GM21447 (cell line): ENCODE results near the gene PAM.
"Not testable (repeated sequence)": the region's sequence is repeated elsewhere in the genome, so short reads cannot be mapped to it uniquely, and the experiment has no call there.

Experiments
- ATAC-seq: cut with Tn5 transposase; IDR thresholded peaks from one replicate; pipeline ENCODE4 v1.9.1; 2021; ENCODE audit not compliant: unreplicated experiment

Gene PAM

DNA sequence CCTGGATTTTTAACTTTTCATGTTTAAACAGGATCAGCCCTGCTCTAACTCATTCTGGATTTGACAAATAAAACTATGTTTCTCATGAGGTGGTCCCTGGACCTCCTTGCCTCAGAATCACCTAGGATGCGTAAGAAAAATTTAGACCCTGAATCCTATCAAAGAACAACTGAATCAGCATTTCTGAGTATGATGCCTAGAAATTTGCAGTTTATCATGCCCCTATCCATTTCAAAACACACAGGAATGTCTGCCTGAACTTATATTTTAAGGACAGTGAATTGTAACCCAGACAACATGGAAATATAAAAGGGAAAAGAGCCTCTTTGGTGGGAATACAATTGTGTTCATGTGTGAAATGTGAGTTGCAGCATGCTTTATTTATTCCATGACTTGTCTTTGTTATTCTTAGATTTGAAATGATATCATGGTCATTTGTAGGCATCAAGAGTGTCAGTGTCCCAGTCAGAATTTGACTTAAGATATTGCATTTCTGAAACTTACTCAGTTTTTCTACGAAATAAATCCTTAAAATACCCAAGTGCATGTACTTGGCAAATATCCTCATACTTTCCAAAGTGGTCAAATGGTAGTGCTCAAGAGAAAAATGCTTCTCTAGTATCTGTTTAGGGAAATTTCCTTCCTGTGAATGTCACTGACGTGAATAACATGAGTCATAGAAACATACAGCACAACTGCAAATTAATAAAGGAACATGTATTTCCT is 220.5 kb downstream of the PAM start:
- ATAC-seq, result no peak

DNA sequence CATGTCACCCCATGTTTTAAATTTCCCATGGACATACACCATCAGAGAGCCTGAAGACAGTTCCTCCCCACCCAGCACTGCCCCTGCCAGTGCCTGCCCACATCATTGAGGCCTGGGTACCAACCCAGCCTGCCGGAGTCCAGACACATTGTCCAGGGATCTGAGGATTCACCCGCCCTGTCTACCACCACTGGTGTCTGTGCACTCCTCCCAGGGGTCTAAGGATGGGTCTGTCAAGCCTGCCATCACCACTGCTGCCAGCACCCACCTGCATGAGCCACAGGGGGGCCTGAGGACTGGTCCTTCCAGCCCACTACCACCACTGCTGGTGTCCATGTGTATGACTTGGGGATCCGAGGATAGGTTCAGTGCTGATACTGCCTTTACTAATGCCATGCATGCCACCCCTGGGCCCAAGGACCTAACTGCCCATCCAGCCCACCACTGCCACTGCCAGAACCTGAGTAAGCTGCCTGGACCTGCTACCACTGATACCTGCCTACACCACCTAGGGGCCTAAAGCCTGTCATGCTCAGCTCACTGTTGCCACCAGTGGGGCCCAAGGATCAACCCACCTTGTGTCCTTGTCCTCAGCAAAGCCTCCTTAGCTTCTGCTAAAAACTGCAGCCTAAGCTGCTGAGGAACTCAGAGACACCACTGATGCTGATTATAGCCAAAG is 227.0 kb downstream of the PAM start:
- no peak for ATAC-seq

DNA sequence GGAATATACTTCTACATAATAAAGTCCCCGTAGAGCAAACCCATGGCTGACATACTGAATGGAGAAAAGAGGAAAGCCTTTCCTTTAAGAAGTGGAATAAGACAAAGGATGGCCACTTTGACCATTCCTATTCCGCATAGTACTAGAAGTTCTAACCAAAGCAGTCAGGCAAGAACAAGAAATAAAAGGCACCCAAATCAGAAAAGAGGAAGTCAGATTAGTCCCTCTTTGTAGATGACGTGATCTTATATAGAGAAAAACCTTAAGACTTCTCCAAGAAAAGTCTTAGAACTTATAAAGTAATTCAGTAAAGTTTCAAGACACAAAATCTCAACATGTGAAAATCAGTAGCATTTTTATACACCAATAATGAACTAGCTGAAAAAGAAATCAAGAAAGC is 231.0 kb downstream of the PAM start:
- ATAC-seq, result no peak

GRCh38 chr5:102988459-102988858 is 233.4 kb downstream of the PAM start:
- no peak for ATAC-seq

DNA sequence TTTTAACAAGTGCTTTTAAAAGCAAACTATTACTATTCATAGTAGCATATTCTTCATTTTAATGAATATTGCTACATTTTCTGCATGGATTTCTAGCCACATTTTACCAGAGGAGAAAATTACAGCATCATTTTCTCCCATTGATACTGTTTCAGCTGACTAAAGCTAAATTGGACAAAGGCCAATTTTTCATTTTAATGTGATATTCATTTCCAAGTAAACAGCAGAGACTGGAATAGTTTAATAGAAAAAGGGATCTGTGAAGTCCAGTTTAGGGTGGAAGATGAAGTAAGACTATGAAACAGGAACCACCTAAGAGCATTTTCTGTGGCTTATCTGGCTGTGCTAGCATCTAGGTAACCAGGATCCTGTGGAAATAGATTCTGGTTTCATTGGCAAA is 236.7 kb downstream of the PAM start:
- ATAC-seq, result no peak

GRCh38 chr5:102996011-102996575 is 241.0 kb downstream of the PAM start:
- ATAC-seq, result no peak

DNA sequence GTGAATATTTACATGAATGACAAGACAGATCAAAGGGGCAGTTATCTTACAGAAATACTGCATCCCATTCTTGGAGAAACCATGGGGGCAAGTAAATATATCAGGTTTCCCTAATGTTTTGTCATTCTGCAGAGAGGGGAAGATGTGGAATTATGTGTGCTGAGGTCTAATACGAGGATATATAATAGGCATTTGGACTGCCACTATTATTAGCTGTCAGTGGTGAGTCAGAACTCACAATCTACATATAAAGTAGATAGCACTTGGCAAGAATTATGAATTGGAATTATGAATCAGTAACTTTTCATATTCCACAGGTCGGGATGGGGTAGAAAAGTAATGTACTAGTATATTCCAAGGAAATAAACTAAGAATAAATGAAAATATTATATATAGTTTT is 243.1 kb downstream of the PAM start:
- ATAC-seq, result no peak

DNA sequence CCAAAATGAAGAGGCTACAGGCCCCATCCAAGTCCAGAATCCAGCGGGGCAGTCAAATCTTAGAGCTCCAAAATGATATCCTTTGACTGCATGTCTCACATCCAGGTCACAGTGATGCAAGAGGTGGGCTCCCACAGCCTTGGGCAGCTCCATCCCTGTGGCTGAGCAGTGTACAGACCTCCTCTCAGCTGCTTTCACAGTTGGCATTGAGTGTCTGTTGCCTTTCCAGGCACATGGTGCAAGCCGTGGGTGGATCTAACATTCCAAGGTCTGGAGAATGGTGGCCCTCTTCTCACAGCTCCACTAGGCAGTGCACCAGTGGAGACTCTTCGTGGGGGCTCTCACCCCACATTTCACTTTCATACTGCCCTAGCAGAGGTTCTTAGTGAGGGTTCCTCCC is 244.1 kb downstream of the PAM start:
- ATAC-seq, result no peak

DNA sequence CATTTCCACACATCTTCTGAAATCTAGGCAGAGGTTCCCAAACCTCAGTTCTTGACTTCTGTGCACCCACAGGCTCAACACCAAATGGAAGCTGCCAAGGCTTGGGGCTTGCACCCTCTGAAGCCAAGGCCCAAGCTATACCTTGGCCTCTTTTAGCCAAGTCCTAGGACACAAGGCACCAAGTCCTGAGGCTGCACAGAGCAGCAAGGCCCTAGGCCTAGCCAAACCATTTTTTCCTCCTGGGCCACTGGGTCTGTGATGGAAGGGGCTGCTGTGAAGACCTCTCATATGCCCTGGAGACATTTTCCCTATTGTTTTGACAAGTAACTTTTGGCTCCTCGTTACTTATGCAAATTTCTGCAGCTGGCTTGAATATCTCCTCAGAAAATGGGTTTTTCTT is 244.5 kb downstream of the PAM start:
- not testable (repeated sequence) for ATAC-seq

- ATAC-seq, result no peak
Measured at GRCh38 chr5:103000089-103000488, 245.0 kb downstream of the PAM start.

DNA sequence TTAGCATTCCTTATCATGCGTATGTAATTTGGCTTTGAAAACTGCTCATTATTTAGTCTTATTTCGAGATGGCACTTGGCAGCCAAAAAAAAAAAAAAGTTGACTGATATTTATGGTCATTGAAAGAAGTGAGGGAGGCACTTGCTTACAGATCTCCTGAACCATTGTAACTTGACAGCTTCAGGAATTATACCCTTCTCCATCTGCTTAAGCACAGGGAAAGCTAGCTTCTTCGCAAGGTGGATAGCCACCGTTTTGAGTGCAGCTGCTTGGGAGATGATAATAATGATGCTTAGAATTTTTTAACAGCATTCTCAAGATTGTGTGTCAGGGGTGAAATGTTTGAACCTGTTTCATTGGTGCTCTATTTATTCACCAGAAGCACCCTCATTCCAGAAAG is 248.8 kb downstream of the PAM start:
- no peak for ATAC-seq

GRCh38 chr5:103005276-103005675 is 250.2 kb downstream of the PAM start:
- ATAC-seq, result no peak

GRCh38 chr5:103006921-103007320 is 251.8 kb downstream of the PAM start:
- no peak for ATAC-seq

- no peak for ATAC-seq
Measured at GRCh38 chr5:103010168-103010567, 255.1 kb downstream of the PAM start.

GRCh38 chr5:103013933-103014552 is 258.9 kb downstream of the PAM start:
- ATAC-seq, result no peak

DNA sequence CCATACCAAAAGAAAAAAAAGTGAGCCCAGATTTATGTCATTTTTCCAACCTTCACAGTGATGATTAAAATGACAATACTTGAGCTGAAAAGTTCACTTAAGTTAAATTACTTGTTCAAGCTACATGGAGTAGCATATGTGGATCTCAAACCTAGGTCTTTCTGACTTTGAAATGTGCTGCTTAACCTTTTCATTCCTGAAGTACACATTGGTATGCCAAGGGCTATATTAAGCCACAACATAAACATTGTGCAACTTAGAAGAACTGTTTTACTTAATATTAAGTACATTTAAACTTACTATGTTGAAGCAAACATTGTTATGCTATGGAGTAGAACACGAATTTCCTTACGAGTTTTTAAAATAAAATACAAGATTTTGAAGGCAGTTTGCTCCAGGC is 259.9 kb downstream of the PAM start:
- no peak for ATAC-seq

DNA sequence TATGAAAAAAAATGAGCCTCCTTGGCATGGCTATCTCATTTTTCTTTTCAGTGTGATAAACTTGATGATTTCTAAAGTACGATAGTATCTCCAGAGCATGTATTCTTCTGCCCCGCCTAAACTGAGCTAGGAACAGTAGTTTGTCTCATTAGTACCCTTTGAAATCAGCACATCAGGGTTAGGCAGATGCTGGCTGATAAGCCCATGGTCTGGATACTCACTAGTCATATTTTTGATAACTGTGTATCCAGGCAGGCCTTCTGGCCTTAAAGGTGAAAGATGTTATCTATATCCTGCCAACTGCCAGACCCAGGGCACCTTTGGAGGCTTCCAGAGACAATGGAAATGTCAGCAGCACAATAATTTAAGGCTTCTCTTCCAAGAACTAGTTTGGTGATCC is 261.1 kb downstream of the PAM start:
- no peak for ATAC-seq

DNA sequence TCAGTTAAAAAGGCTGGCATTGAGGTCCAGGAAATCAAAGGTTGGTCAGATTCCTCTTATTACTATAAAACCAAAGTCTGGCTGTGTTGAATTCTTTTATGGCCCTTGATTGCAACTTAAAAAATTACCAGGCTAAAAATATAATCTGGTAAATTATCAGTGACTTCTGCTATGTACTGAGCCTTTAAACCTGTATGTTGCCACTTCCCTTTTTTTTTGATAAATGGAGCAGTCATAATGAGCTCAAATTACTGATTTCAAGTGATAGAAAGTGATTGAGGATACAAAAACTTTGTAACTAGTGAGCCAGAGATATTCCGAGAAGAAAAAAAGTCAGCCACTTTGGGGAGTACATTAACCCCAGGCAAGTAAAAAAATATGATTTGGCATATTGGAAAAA is 264.7 kb downstream of the PAM start:
- no peak for ATAC-seq

- peak; percentile 82 for ATAC-seq
Measured at GRCh38 chr5:103021314-103021713, 266.2 kb downstream of the PAM start.

DNA sequence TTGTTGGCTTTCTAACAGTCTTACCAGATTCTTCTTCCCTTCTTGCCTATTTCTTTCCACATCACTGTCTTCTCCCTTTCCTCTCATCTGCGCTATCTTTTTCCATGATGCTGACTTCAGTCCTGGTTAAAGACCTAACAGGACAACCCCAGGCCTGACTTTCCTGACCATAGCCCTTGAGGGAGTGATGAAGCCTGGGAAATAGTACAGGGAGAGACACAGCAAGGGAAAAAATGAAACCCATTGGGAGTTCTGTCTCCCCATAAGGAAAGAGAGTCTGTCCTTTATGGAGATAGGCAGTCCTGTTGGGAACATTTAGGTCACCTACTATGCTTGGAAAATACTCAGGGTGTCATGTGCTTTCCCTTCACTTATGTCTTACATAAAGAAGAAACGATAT is 272.2 kb downstream of the PAM start:
- ATAC-seq, result no peak

DNA sequence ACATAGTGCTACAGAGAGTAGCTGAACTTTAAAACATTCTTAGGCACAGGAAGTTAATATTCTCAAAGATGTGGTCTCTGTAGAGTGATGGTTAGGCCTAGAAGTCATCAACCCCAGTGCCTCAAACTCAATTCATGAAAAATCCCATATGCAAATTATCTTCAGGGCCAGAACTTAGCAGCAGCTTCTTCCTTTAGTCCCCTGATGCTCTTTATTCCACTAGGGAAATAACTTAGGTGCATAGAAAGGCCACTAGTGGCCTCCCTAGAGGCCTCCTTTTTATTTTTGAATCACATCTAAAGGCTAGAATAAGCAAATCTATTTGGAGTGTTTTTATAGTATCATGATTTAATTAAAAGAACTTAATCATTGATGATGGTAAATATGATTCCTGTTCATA is 276.5 kb downstream of the PAM start:
- ATAC-seq, result no peak

DNA sequence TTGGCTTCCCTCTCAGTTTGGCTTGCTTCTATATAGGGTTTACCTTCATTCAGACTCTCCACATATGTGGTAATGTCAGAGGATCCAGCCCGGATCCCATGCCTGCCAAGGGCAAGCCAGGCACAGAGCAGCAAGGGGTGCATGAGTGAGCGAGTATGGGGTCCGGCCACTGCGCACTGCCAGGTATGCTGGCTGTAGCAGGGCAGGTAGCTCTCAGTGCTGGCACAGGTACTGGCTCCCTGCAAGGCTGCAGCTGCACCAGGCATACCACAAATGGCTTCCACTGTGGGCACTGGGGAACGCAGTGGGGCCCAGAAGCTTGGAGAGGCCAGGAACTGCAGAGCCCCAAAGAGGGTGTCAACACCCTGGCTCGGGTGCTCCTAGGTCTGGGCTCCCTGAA is 278.6 kb downstream of the PAM start:
- ATAC-seq, result no peak
